Lower lobe of right lung (tissue), 2 donors: ENCODE measurements around the gene GRIK1. TPM values are rescaled to one million over a fixed set of nuclear protein-coding genes. Genes with fewer than 3 reads are reported as not detected.
A peak's percentile ranks its signal among the peaks of the same experiment; 100 is the strongest.

Source experiments
- ATAC-seq, 2 donors: fragments of 200-7000 bp; cut with Tn5 transposase; one replicate each; pipeline ENCODE4 v1.9.1; 2020 to 2022; ENCODE audit warnings: mild to moderate bottlenecking in 2 of 2, moderate library complexity in 2 of 2
- DNase-seq: peaks from one replicate; pipeline ENCODE4 v3.0.0-alpha.2; 2020
- H3K27ac ChIP-seq: fragments of 200-600 bp; one replicate; pipeline ENCODE4 v1.8.0; 2022
- H3K27me3 ChIP-seq: fragments of 200-600 bp; one replicate; pipeline ENCODE4 v1.8.0; 2022; ENCODE audit warnings: low read depth
- H3K36me3 ChIP-seq: fragments of 200-600 bp; one replicate; pipeline ENCODE4 v1.8.0; 2022; ENCODE audit warnings: mild to moderate bottlenecking
- H3K4me1 ChIP-seq: fragments of 200-600 bp; one replicate; pipeline ENCODE4 v1.8.0; 2022
- H3K4me3 ChIP-seq: fragments of 200-600 bp; one replicate; pipeline ENCODE4 v1.8.0; 2022; ENCODE audit warnings: mild to moderate bottlenecking
- H3K9me3 ChIP-seq: fragments of 200-600 bp; one replicate; pipeline ENCODE4 v1.8.0; 2022
- CTCF ChIP-seq: fragments of 200-600 bp; IDR thresholded peaks from one replicate; pipeline ENCODE4 v1.8.0; 2022; ENCODE audit warnings: antibody characterized with exemption, mild to moderate bottlenecking
- intact Hi-C: fragments of 100-400 bp; cut with DNase I; formaldehyde crosslinking; loops from one replicate; pipeline ENCODE4 v1.11.0; 2022
- total RNA-seq: library from RNA; stranded (reverse); fragmentation: NEBNext Ultra II Directional; extraction: Animal tissue kit (Norgen Biotek cat#: 25700); gene quantifications from one replicate; pipeline ENCODE4 v1.2.1, GENCODE V29; 2021
- donor health status: DM: no; HTN: yes; CAD: no; lungs with severe emphysema.

Gene GRIK1
- total RNA-seq, 1 donor from 2014 or later, result not detected

DNA sequence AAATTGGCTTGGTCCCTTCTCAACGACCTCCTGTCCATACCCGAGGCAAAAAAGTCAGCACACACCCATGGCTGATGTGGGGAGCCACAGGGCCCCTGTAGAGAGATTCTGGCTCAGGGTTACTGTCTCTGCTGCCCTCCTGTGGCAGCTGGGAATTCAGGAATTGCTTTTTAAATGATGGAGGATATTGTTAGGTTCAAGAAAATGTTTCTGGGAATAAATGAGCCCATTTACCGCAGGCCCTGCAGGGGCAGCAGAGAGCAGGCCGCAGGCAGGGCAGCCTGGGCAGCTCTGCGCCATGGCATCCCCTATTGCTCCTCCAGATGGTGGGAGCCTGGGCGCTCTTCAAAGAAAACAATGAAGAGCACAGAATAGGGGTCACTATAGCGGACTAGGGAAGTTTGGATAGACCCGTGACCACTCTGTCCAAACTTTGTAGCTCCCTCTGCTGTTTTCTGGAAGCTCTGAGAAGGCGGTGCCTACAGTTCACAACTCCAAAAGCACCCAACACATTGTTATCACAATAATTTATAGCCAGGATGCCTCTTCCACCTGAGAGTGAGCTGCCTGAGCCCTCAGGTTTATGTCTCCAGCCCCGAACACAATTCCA, 440.0 kb downstream of the GRIK1 start:
- TF ChIP-seq CTCF, result peak; percentile 29
- no peaks in the 10 kb centered on the region for H3K9me3 ChIP-seq
- no peak overlapping the region for H3K27ac ChIP-seq
- no peaks in the 10 kb centered on the region for H3K4me1 ChIP-seq
- no peak overlapping the region for H3K4me3 ChIP-seq
- ATAC-seq (peak; percentile 16 to 27), DNase-seq (no peak)
- H3K36me3 ChIP-seq, result no peaks in the 10 kb centered on the region
- intact Hi-C loops, result no loop called here
- H3K27me3 ChIP-seq, result no peaks in the 10 kb centered on the region

DNA sequence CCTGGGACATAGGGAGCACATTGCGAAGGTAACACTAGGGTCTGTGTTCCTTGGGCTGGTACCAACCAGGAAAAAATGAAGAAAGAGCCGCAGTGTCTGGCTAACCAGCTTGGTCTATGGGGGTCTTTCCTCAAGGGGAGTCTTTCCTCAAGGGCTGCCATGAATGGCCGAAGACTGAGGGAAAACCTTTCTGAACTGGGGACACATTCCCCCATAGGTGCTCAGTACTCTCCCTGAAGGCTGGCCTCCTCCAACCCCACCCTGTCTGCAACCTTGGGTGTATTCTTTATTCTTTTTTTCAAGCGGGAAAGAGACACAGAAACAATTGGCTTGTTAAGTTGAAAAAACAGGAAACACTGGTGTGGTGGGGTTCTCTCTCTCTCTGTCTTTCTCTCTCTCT, 440.6 kb downstream of the GRIK1 start:
- Histone ChIP-seq H3K4me1 (no peaks in the 10 kb centered on the region), H3K27me3 (no peaks in the 10 kb centered on the region), H3K27ac (no peak overlapping the region), H3K36me3 (no peaks in the 10 kb centered on the region), H3K9me3 (no peaks in the 10 kb centered on the region), H3K4me3 (no peak overlapping the region)
- no peak for ATAC-seq
- intact Hi-C loops, result no loop called here
- no peak for TF ChIP-seq CTCF
- no peak for DNase-seq

DNA sequence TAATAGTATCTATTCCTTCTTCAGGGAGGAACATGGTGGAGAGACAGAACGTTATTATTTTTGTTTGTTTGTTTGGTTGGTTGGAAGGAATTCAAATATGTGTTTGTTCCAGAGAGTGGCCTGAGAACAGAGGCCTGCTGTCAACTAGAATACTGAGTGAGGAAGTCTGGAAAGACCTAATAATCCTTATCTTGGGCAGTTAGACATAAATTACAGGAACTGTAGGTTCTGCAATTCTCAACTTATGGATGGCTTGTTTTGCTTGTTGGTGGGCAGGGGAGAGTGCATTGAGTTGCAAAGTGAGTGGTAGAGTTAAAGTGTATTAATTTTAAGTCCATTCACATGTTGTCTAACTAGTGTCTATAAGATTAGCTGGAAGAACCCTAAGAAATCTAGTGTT, 443.5 kb downstream of the GRIK1 start:
- H3K27me3 ChIP-seq, result no peaks in the 10 kb centered on the region
- intact Hi-C loops, result no loop called here
- no peak overlapping the region for H3K4me3 ChIP-seq
- ATAC-seq, result no peak
- TF ChIP-seq CTCF, result no peak
- H3K27ac ChIP-seq, result no peak overlapping the region
- no peaks in the 10 kb centered on the region for H3K36me3 ChIP-seq
- H3K9me3 ChIP-seq, result no peaks in the 10 kb centered on the region
- H3K4me1 ChIP-seq, result no peaks in the 10 kb centered on the region
- no peak for DNase-seq

DNA sequence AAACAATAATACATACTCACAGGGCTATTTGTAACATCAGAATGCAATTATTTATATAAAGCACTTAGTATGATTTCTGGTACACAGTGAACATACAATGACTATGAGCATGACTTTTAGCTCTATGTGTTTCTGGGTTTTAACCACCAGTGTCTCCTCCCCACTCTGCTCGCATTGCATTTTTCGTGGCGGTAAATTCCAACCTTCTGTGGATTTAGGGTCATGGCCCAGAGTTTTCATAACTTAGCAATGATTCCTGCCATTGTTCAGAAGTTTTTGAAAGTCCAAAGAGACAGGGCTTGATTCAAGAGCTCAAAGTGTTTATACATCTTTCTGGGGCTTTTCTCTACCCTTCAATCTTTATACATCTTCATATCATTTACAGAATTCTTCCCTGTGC, 449.8 kb downstream of the GRIK1 start:
- no peaks in the 10 kb centered on the region for H3K27me3 ChIP-seq
- intact Hi-C loops, result no loop called here
- DNase-seq (no peak), ATAC-seq (no peak)
- no peak overlapping the region for H3K27ac ChIP-seq
- no peaks in the 10 kb centered on the region for H3K36me3 ChIP-seq
- H3K4me3 ChIP-seq, result no peak overlapping the region
- H3K9me3 ChIP-seq, result no peaks in the 10 kb centered on the region
- no peaks in the 10 kb centered on the region for H3K4me1 ChIP-seq
- TF ChIP-seq CTCF, result no peak

DNA sequence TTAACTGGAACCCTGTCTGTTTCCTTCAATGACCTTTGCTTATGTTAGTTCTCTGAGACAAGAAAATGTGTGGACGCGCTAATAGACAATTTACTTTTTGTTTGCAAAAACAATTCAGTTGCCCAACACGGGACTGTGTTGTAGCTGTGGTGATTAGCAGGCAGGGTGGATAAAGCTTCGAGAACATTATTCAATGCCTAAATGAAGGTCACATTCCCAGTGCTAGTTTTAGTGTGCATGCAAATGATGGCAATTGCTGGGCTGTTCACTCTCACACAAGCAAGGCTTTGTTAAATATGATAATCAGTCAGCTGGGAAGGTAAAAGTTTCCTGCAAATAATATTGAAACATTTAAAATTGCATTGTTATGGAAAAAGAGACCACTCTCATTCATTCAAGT, 452.6 kb downstream of the GRIK1 start:
- Histone ChIP-seq H3K9me3 (no peaks in the 10 kb centered on the region), H3K4me3 (no peak overlapping the region), H3K4me1 (no peaks in the 10 kb centered on the region), H3K27me3 (no peaks in the 10 kb centered on the region), H3K27ac (no peak overlapping the region), H3K36me3 (no peaks in the 10 kb centered on the region)
- DNase-seq, result no peak
- ATAC-seq, result no peak
- intact Hi-C loops, result no loop called here
- no peak for TF ChIP-seq CTCF

Other genes starting within 250 kb of the GRIK1 start
- not detected for gene CLDN17, start 226.8 kb upstream of the GRIK1 start, total RNA-seq